Activated naive CD4-positive, alpha-beta T cell treated with Interleukin-2 at 50 U/mL for 16 hours (primary cell): Measurements from ENCODE around the gene ZNF547.
"Not testable (repeated sequence)": the region's sequence is repeated elsewhere in the genome, so short reads cannot be mapped to it uniquely, and the experiment has no call there.

Experiments
- DNase-seq: peaks from one replicate; pipeline ENCODE4 v3.0.0-alpha.2; 2020

Gene ZNF547

DNA sequence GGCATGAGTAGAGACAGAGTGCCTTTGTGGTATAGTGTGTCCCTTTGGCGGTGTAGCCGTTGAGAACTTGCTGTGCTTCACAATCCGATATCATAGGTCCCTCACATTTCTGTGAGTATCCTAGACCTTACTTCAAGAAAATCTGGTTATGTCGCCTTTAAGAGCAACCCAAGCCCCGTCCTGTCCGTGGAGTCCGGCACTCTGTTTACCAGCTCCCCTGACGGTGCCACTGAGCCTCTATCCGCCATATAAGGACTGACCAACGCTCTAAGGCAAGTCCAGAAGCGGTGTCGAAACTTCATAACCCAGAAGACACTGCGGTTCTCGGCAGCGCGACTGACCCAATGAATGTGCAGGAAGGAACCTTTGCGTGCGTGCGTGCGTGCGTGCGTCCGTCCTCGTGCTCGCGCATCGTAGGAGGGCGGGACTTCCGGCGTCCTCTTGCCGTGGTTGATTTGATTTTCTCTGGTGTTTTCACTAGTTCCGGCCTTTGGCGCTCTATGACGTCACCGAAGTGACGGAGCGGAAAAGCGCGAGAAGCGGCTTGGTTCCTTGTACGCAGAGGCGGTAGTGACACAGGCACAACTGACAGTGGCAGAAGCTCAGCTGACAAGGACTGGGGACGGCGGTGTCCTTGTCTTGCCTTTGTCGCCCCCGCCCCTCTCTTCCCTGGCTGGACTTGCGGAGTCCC lies at the start of gene ZNF547, which contains the start of gene TRAPPC2B:
Gene ZNF547, plus strand, starts transcription at position 555 of the 691 bp plus-strand sequence. CDS start 5,005 bp downstream, outside the sequence.
Gene TRAPPC2B, plus strand, starts transcription at position 555 of the 691 bp plus-strand sequence. CDS start 1,283 bp downstream, outside the sequence.
- DNase-seq: peak; percentile 99

DNA sequence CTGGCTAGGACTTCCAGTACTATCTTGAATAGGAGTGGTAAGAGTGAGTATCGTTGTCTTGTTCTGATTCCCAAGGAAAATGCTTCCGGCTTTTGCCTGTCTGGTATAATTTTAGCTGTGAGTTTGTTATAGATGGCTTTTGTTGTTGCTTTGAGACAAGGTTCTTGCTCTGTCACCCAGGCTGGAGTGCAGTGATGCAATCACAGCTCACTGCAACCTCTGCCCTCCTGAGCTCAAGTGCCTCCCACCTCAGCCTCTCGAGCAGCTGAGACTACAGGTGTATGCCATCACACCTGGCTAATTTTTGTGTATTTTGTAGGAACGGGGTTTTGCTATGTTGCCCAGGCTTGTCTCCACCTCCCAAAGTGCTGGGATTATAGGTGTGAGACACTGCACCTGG lies 49.2 kb upstream of the ZNF547 start:
- DNase-seq: no peak

DNA sequence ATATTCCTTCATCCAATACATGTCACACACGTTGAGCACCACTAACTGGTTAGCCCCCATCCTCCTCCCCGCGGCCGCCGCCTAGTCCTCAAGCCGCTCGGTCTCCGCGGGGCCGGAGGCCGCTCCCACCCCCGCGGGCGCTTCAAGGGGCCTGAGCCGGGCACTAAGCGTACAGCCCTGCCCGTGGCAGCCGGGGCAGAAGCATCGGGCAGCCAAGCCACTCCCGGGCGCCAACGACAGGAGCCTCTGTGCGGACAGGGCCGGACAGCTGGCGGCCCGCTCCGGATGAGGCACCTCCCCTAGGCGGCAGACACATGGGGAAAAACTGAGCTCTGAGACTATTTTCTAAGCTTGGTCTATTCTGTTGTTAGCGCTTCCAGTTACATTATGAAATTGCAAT lies 45.8 kb upstream of the ZNF547 start:
- DNase-seq: no peak

DNA sequence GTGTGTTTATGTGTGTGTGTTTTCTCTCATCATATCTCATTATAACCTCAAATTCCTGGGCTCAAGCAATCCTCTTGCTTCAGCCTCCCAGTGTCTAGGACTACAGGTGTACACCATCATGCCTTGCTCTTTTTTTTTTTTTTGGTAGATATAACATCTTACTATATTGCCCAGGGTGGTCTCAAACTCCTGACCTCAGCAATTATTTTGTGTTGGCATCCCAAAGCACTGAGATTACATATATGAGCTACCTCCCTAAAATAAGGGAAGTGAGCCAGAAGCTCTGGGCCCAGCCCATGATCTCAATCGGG lies 43.5 kb upstream of the ZNF547 start:
- DNase-seq: no peak

DNA sequence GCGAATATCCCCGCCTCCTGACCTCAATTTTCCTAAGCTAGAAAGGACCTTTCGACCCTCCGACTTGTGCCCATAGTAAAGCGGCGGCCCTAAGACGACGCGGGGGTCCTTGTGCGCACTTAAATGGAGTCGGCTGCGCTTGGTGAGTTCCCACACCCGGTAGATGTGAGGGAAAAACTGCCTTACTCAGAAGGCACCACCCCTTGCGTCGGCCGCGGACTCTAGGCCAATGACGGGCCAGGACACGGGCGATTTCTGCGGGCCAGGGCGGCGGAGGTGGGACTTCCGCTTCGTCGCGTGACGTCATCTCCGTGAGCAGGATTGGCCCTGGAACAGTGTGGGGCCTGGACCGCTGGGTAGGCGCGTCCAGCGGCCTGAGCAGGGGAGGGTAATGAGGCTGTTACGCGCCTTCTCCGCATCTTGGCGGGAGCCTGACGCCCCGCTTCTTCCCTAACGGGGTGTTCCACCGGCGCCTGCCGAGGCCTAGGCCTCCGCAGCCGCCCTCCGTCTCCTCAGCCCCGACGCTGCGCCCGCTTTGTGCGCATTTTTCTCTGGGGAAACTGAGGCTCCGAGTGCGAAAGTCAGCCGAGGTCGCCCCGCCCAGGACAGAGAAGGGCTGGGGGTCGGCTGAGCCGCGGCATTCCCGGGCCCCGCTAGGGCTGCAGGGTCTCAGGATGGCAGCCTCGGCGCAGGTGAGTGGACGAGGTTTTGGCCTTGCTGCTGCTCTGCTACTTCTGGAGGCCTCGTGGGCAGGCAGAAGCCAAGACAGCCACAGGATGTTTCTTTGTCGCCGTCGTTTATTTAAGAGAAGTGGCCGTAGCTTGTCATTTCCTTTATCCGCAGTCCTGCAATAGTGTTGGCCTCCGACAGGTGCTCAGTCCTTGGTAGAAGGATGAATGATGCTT lies 42.9 kb upstream of the ZNF547 start, which contains the start of gene ZNF543:
Gene ZNF543, plus strand, starts transcription at position 293 of the 905 bp plus-strand sequence. Its CDS starts 382 bp downstream, at position 675.
- DNase-seq: peak; percentile 96

DNA sequence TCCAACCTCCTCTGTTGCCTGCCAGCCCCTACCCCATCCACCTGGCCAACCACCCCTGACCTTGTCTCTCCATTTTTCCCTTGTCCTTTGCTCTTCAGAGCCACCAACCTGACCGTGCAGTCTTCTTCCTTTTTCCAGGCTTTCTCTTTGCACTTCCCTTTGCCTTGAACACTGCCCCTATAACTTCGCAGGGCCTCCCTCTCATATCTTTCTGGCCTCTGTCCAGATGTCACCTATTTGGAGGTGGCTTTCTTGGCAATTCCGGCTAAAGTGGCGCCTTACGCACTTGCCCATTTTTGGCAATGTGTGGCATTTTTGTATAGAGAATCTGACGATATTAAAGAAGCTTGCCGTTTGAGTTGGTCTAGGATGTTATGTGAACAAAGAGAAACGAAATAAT lies 42.2 kb upstream of the ZNF547 start:
- DNase-seq: no peak

DNA sequence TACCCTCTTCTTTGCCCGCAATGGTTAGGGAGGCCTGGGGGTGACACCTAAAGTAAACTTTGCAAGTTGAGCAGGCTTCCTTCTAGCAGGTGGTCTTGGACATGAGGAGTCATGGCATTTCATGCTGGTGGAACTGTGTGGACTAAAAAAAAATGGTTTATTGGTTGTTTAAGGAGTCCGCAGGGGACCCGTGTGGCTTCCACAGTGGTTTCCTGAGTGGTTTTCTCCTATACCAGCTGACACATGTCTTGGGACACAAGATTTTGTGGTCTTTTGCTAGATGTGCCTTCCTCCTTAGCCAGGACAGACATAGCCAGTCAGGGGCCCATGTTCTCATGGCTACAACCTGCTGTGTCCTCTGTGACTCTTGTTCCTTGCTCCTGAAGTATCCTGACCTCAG lies 41.6 kb upstream of the ZNF547 start:
- no peak for DNase-seq

DNA sequence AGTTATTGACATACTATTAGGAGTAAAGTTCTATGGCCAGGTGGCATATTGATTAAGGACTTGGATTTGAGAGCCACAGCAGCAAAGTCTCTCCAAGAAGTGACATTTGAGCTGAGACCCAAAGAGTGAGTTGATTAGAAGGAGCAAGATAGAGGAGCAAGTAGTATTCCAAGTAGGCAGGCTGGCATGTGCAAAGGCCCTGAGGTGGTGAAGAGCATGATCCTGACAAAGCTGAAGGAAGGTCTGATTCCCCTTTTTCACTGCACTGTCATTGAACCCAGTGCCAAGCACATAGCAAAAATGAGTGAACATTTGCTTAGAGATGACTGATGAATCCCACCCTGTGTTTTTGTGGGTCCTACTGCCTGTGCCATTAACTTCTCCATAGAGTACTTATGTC lies 38.4 kb upstream of the ZNF547 start:
- DNase-seq: no peak

DNA sequence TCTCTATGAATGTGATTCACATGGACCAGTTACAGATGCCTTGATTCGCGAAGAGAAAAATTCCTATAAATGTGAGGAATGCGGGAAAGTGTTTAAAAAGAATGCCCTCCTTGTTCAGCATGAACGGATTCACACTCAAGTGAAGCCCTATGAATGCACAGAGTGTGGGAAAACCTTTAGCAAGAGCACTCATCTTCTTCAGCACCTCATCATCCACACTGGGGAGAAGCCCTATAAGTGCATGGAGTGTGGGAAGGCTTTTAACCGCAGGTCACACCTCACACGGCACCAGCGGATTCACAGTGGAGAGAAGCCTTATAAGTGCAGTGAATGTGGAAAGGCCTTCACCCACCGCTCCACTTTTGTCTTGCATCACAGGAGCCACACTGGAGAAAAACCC lies 35.4 kb upstream of the ZNF547 start:
- no peak for DNase-seq

DNA sequence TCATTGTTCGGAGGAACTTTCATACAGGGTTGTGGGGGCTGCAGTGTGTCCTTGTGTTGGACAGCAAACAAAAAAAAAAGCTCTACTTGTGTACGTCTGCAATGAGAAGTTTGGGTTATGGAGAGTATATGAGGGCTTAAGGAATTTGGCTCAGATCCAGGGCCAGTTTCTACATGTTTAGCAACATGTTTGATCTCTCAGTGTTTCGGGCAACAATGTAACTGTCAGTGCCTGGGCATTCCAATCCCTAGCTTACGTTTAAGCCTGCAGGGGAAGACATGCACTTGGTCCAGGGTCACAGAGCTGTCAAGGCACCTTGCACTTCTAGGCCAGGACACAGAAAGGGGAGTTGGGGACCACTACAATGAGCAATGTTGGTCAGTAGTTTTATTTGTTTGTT lies 29.2 kb upstream of the ZNF547 start:
- DNase-seq: no peak

DNA sequence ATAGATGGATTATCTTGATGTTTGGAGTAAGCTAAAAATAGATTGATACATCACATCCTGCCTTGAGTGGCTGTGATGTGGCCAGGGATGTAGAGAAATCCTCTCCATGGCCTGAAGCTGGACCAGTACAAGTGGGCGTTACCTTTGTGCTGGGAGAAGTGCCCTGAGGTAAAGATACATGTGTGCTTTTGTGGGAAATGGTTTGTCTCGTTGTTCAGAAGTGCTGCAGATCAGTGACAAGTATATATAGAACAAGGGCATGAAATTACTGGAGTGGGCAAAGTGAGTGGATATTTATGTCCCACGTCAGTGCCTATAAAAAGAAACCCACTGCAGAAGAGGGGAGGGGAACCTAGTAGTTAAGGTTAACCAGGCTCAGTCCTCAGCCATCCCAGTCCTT lies 24.5 kb upstream of the ZNF547 start:
- DNase-seq: no peak

DNA sequence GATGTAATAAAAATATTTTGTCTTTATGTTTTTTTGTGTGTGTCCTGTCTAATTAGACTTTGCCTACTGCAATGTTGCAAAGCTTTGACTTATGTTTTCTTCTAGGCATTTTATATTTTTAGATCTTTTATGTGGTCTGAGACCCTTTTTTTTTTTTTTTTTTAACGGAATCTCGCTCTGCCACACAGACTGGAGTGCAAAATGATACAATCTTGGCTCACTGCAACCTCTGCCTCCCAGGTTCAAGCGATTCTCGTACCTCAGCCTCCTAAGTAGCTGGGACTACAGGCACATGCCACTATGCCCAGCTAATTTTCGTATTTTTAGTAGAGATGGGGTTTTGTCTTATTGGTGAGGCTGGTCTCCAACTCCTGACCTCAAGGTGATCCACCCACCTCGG lies 20.8 kb upstream of the ZNF547 start:
- no peak for DNase-seq

DNA sequence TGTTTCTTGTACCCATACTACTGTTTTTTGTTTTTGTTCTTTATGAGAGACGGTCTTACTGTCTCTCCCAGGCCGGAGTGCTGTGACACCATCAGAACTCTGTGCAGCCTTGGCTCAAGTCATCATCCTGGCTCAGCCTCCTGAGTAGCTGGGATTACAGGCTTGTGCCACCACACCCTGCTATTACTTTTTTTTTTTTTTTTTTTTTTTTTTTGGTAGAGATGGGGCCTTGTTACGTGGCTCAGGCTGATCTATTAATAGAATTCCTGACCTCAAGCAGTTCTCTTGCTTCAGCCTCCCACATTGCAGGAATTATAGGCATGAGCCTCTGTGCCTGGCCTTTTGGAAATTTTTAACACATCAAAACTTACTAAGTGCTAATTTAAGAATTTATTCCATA lies 15.2 kb upstream of the ZNF547 start:
- DNase-seq: no peak

DNA sequence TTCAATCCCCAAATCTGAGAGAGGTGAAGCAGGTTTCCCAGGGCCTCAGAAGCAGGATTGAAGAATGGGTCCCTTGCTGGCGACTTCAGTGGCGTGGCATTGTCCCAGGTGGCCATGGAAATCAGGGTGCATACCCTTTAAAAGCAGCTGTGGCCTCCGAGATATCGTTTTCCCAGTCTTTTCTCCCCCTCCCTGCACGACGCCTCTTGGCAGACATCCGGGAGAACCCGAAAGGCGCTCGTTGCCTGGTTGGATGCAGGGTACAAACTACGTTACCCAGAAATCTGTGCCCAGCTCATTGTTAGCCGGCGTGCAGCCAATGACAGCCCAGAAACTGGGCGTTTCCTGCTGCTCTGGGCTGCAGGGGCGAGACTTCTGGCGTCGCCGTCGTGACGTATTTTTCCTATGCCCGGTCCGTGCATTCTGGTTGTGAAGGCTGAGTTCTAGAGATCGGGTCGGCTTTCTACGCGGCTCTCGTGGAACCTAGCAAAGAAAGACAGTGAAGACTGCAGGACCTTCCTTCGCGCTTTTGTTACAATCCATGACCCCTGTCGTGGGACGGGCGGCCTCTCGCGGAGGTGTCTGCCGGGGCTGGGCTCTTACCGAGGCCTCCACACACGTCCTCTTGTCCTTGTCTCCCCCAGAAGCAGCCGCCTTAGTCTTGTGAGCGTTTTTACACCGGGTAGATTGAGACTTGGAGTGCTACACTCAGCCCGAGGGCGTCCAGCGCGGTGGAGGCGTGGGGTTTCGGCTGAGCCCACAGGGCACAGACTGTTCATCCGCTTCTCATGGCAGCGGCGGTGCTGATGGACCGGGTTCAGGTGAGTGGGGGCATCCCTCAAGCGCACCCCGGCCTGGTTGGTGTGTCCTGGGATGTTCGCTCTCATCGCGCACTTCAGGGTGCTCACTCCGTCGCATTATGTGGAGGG lies 12.2 kb upstream of the ZNF547 start, which contains the start of gene ZNF304:
Gene ZNF304, plus strand, starts transcription at position 395 of the 929 bp plus-strand sequence. Its CDS starts 394 bp downstream, at position 789.
- peak; percentile 85 for DNase-seq

DNA sequence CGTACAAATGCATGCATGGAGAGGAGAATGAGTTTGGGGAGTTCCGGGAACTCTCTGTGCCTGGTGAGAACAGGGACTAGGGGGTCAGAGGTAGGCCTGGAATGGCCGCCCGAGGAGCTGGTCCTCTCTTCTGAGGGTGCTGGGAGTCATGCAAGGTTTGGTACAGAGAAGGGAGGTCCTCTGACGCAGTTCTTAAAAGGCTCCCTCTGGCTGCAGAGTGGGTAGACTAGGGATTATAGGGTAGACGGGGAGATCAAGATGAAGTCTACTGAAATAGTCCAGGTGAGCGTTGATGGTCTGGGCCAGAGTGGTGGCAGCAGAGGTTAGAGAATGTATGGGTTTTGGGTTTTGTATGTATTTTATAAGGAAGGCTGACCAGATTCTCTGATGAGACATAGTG lies 11.5 kb upstream of the ZNF547 start:
- DNase-seq: no peak

DNA sequence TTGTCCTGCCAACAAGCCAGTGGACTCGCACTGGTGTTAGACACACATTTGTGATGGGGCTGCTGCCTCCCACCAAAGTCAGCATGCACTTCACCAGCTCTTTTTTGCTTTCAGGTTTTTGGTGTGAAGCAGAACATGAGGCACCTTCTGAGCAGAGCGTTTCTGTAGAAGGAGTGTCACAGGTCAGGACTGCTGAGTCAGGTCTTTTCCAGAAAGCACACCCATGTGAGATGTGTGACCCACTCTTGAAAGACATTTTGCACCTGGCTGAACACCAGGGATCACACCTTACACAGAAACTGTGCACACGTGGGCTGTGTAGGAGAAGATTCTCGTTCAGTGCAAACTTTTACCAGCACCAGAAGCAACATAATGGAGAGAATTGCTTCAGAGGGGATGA lies 7.4 kb upstream of the ZNF547 start:
- DNase-seq: no peak

DNA sequence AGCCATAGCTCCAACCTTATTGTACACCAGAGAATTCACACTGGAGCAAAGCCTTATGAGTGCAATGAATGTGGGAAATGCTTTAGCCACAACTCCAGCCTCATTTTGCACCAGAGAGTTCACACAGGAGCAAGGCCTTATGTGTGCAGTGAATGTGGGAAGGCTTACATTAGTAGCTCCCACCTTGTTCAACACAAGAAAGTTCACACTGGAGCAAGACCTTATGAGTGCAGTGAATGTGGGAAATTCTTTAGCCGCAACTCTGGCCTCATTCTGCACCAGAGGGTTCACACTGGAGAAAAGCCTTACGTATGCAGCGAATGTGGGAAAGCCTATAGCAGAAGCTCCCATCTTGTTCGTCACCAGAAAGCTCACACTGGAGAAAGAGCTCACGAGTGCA lies 5.9 kb upstream of the ZNF547 start:
- no peak for DNase-seq

DNA sequence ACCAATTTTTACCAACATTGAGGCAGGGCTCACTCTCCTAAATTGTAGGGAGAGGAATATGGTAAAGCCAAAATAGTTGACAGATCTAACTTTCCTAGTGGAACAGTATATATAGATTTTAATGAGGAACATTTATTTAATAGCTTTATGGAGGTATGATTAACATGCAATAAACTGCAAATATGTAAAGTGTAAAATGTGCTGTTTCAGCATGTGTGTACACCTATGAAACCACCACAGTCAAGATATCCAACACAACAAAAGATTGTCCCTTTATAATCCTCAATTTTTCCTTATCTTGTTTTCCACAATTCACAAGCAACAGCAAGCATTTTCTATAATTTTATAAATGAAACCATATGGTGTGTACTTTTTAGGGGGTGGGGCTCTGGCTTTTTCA lies 4.1 kb upstream of the ZNF547 start:
- no peak for DNase-seq

DNA sequence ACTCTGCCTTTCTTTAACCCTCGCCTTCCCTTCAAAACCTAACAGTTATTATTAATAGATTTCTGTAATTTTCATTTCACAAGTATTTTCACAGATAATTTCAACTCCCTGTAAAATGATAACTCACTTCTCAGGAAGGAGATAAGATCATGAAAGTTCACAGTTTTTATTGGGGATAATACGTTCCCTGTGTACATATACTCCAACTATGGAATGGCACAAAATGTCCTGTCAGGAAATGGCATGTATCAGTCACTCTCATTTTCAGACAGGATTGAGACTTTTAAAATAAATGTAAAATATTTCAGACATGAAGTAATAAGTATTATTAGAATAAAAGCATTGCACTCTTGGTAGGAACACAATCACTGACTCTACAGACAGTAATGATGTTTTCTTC lies 932 bp upstream of the ZNF547 start:
- DNase-seq: no peak

DNA sequence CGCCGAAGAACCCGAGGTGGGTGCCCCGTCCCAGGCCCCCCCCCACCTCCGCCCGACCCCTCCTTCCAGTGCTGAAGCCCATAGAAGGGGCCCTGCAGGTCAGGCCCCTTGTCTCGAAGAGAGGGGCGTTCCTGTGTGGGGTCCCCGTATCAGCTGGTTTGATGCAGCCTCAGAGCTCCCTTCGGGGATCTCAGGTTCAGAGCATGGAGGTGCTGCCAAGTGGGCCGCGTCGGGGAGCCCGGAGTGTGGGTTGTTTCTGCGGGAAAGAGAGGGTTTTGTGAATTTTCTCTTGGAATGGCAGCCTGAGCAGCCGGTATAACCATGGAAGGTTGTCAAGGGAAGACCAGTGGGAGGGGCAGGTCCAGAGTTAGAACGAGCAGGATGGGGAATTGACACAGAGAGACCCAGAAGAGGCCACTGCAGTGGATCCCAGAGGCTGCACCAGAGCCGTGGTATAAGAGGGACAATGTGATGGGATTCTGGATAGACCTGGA lies 384 bp downstream of the ZNF547 start:
- DNase-seq: no peak

DNA sequence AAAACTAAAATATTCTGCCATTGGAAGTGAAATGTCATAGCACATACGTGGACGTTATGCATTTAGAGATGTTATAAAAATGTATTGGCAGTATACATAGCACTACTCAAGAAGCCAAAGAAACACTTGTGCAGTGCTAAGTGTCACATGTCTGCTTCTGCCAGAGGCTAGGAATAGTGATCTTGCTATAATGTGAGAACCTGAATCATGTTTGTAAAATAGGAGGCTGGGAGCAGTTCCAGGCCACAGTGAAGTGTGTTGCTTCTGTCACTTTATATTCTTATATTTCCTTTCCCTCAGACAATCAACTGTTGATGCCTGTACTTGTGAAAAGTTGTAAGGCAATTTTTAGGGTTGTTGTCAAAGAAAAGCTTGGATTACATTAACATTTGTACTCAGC lies 3.4 kb downstream of the ZNF547 start:
- no peak for DNase-seq

DNA sequence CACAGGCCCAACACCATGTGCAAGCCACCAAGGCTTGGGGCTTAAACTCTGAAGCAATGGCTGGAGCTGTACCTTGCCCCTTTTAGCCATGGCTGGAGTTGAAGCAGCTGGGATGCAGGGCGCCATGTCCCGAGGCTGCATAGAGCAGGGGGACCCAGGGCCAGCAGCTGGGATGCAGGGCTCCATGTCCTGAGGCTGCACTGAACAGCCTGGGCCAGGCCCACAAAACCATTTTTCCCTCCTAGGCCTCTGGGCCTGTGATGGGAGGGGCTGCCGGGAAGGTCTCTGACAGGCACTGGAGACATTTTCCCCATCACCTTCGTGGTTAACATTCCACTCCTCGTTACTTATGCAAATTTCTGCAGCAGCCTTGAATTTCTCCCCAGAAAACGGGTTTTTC lies 10.8 kb downstream of the ZNF547 start:
- no peak for DNase-seq

DNA sequence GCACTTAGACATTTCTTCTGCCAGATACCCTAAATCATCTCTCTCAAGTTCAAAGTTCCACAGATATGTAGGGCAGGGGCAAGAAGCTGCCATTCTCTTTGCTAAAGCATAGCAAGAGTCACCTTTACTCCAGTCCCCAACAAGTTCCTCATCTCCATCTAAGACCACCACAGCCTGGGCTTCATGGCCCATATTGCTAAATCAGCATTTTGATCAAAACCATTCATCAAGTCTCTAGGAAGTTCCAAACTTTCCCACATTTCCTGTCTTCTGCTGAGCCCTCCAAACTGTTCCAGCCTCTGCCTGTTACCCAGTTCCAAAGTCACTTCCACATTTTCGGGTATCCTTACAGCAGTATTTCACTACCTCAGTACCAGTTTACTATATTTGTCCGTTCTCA lies 11.3 kb downstream of the ZNF547 start:
- DNase-seq: not testable (repeated sequence)
